Activated CD4-positive, alpha-beta T cell treated with anti-CD3 and anti-CD28 coated beads, Interleukin-2, amount 10 ng/mL, durations not matched to agents 7 days and 5 days (primary cell): ENCODE results near the gene TTC28. TPM values are rescaled to one million over a fixed set of nuclear protein-coding genes. Genes with fewer than 3 reads are reported as not detected.
"Not testable (repeated sequence)": the region's sequence is repeated elsewhere in the genome, so short reads cannot be mapped to it uniquely, and the experiment has no call there.

ENCODE experiments used
- CTCF ChIA-PET: fragments of 350-600 bp; sonication (Branson Sonifier 250); formaldehyde crosslinking; loops from one replicate; lab custom pipeline; 2021; ENCODE audit warnings: antibody characterized with exemption; lab: Charles Lee
- POLR2A ChIA-PET: fragments of 350-600 bp; sonication (Branson Sonifier 250); formaldehyde crosslinking; loops from one replicate; lab custom pipeline; 2021; ENCODE audit warnings: antibody characterized with exemption; lab: Charles Lee
- DNase-seq: peaks from one replicate; pipeline ENCODE4 v3.0.0-alpha.2; 2020
- H3K27ac Mint-ChIP-seq: one replicate; pipeline ENCODE4 v1.8.0; 2021; ENCODE audit warnings: mild to moderate bottlenecking, moderate library complexity, mixed read lengths
- H3K27me3 Mint-ChIP-seq: one replicate; pipeline ENCODE4 v1.8.0; 2021; ENCODE audit warnings: mixed read lengths
- H3K36me3 Mint-ChIP-seq: one replicate; pipeline ENCODE4 v1.8.0; 2021; ENCODE audit warnings: low read depth, mixed read lengths
- H3K4me1 Mint-ChIP-seq: one replicate; pipeline ENCODE4 v1.8.0; 2021; ENCODE audit warnings: mixed read lengths
- H3K4me3 Mint-ChIP-seq: one replicate; pipeline ENCODE4 v1.8.0; 2021; ENCODE audit warnings: mild to moderate bottlenecking, moderate library complexity, mixed read lengths
- H3K9me3 Mint-ChIP-seq: one replicate; pipeline ENCODE4 v1.8.0; 2021; ENCODE audit warnings: mixed read lengths
- total RNA-seq, 2 experiments: library from RNA; stranded (reverse); gene quantifications; one replicate each; pipeline ENCODE4 v1.2.3, GENCODE V29; 2021

TTC28 gene
- total RNA-seq, 2 experiments from 2014 or later = 0.74 to 1.2 TPM

- ChIA-PET CTCF (no interaction called here), POLR2A (interaction anchor here (0.6 kb wide), 1 partner anchor 38 kb away, joined by 3 read pairs; no protein-coding TSS in a partner anchor)
- Mint-ChIP-seq H3K36me3 (no peaks in the 10 kb centered on the region), H3K9me3 (no peaks in the 10 kb centered on the region), H3K4me1 (no peaks in the 10 kb centered on the region), H3K4me3 (no peak overlapping the region), H3K27me3 (peaks cover 19% of the 10 kb centered on the region), H3K27ac (no peak overlapping the region)
- DNase-seq = no peak
These were observed 199.5 kb downstream of the TTC28 start for GRCh38 chr22:28480000-28480715.

GRCh38 chr22:28478564-28478963 is 201.1 kb downstream of the TTC28 start:
- Mint-ChIP-seq H3K27ac (no peak overlapping the region), H3K9me3 (no peaks in the 10 kb centered on the region), H3K36me3 (no peaks in the 10 kb centered on the region), H3K4me3 (no peak overlapping the region), H3K27me3 (peaks cover 22% of the 10 kb centered on the region), H3K4me1 (no peaks in the 10 kb centered on the region)
- CTCF ChIA-PET = interaction anchor here (0.6 kb wide), 1 partner anchor 34 kb away, joined by 6 read pairs; no protein-coding TSS in a partner anchor
- no peak for DNase-seq
- POLR2A ChIA-PET = no interaction called here

GRCh38 chr22:28477556-28477955 is 202.1 kb downstream of the TTC28 start:
- no peak overlapping the region for H3K4me3 Mint-ChIP-seq
- H3K4me1 Mint-ChIP-seq = no peaks in the 10 kb centered on the region
- CTCF ChIA-PET = no interaction called here
- H3K36me3 Mint-ChIP-seq = no peaks in the 10 kb centered on the region
- no peak for DNase-seq
- no peaks in the 10 kb centered on the region for H3K9me3 Mint-ChIP-seq
- POLR2A ChIA-PET = no interaction called here
- H3K27ac Mint-ChIP-seq = no peak overlapping the region
- peaks cover 28% of the 10 kb centered on the region for H3K27me3 Mint-ChIP-seq

- no peak for DNase-seq
- Mint-ChIP-seq H3K36me3 (no peaks in the 10 kb centered on the region), H3K27me3 (peaks cover 29% of the 10 kb centered on the region), H3K4me3 (no peak overlapping the region), H3K9me3 (no peaks in the 10 kb centered on the region), H3K4me1 (no peaks in the 10 kb centered on the region), H3K27ac (no peak overlapping the region)
- ChIA-PET CTCF (no interaction called here), POLR2A (no interaction called here)
These were observed 205.3 kb downstream of the TTC28 start for GRCh38 chr22:28474330-28474729.

- Mint-ChIP-seq H3K4me3 (no peak overlapping the region), H3K4me1 (no peaks in the 10 kb centered on the region), H3K36me3 (no peaks in the 10 kb centered on the region), H3K27me3 (peaks cover 29% of the 10 kb centered on the region), H3K27ac (no peak overlapping the region), H3K9me3 (no peaks in the 10 kb centered on the region)
- ChIA-PET POLR2A (no interaction called here), CTCF (no interaction called here)
- no peak for DNase-seq
These were observed 206.4 kb downstream of the TTC28 start for GRCh38 chr22:28473258-28473657.

- H3K27me3 Mint-ChIP-seq, H3K4me3 Mint-ChIP-seq, CTCF ChIA-PET, H3K9me3 Mint-ChIP-seq, H3K27ac Mint-ChIP-seq, DNase-seq, POLR2A ChIA-PET, H3K4me1 Mint-ChIP-seq, H3K36me3 Mint-ChIP-seq: not testable (repeated sequence)
These were observed 212.6 kb downstream of the TTC28 start for GRCh38 chr22:28467055-28467454.

- CTCF ChIA-PET = no interaction called here
- POLR2A ChIA-PET = no interaction called here
- Mint-ChIP-seq H3K27ac (no peak overlapping the region), H3K27me3 (peaks cover 4% of the 10 kb centered on the region), H3K36me3 (no peaks in the 10 kb centered on the region), H3K4me3 (no peak overlapping the region), H3K4me1 (no peaks in the 10 kb centered on the region), H3K9me3 (no peaks in the 10 kb centered on the region)
- DNase-seq = no peak
These were observed 213.2 kb downstream of the TTC28 start for GRCh38 chr22:28466399-28466798.

GRCh38 chr22:28465841-28466240 is 213.8 kb downstream of the TTC28 start:
- Mint-ChIP-seq H3K9me3 (no peaks in the 10 kb centered on the region), H3K27ac (no peak overlapping the region), H3K4me1 (no peaks in the 10 kb centered on the region), H3K36me3 (no peaks in the 10 kb centered on the region), H3K4me3 (no peak overlapping the region), H3K27me3 (peaks cover 4% of the 10 kb centered on the region)
- CTCF ChIA-PET = no interaction called here
- DNase-seq = no peak
- POLR2A ChIA-PET = no interaction called here

GRCh38 chr22:28464127-28464526 is 215.5 kb downstream of the TTC28 start:
- Mint-ChIP-seq H3K9me3 (no peaks in the 10 kb centered on the region), H3K4me3 (no peak overlapping the region), H3K27ac (no peak overlapping the region), H3K36me3 (no peaks in the 10 kb centered on the region), H3K4me1 (no peaks in the 10 kb centered on the region), H3K27me3 (peaks cover 4% of the 10 kb centered on the region)
- ChIA-PET CTCF (no interaction called here), POLR2A (no interaction called here)
- no peak for DNase-seq

- POLR2A ChIA-PET, H3K4me3 Mint-ChIP-seq, H3K27ac Mint-ChIP-seq, H3K36me3 Mint-ChIP-seq, DNase-seq, H3K9me3 Mint-ChIP-seq, H3K4me1 Mint-ChIP-seq, H3K27me3 Mint-ChIP-seq: not testable (repeated sequence)
- CTCF ChIA-PET = interaction anchor here (0.6 kb wide), 1 partner anchor 1035 kb away, joined by 3 read pairs; no protein-coding TSS in a partner anchor
These were observed 216.2 kb downstream of the TTC28 start for GRCh38 chr22:28463408-28463807.

GRCh38 chr22:28462901-28463300 is 216.7 kb downstream of the TTC28 start:
- no peak for DNase-seq
- Mint-ChIP-seq H3K9me3 (no peaks in the 10 kb centered on the region), H3K36me3 (no peaks in the 10 kb centered on the region), H3K4me3 (no peak overlapping the region), H3K27me3 (peaks cover 4% of the 10 kb centered on the region), H3K4me1 (no peaks in the 10 kb centered on the region), H3K27ac (no peak overlapping the region)
- ChIA-PET CTCF (interaction anchor here (0.6 kb wide), 1 partner anchor 1035 kb away, joined by 3 read pairs; no protein-coding TSS in a partner anchor), POLR2A (no interaction called here)

GRCh38 chr22:28462041-28462440 is 217.6 kb downstream of the TTC28 start:
- ChIA-PET POLR2A (no interaction called here), CTCF (no interaction called here)
- DNase-seq = no peak
- Mint-ChIP-seq H3K27ac (no peak overlapping the region), H3K4me3 (no peak overlapping the region), H3K36me3 (no peaks in the 10 kb centered on the region), H3K27me3 (peaks cover 4% of the 10 kb centered on the region), H3K4me1 (no peaks in the 10 kb centered on the region), H3K9me3 (no peaks in the 10 kb centered on the region)

GRCh38 chr22:28454431-28455064 is 225.1 kb downstream of the TTC28 start:
- H3K27me3 Mint-ChIP-seq = peaks cover 6% of the 10 kb centered on the region
- CTCF ChIA-PET = no interaction called here
- no peak overlapping the region for H3K27ac Mint-ChIP-seq

More at GRCh38 chr22:28454431-28455064, 225.1 kb downstream of the TTC28 start:
- Mint-ChIP-seq H3K4me3 (no peak overlapping the region), H3K4me1 (no peaks in the 10 kb centered on the region), H3K9me3 (no peaks in the 10 kb centered on the region), H3K36me3 (no peaks in the 10 kb centered on the region)
- POLR2A ChIA-PET = no interaction called here
- no peak for DNase-seq
